ENCODE results near the gene TMCO4.

The TMCO4 gene

GRCh38 chr1:19661721-19662228 is 137.9 kb downstream of the TMCO4 start:
- Histone ChIP-seq H3K4me2 (ENCODE audit: low read length) (no peak overlapping the region), H3K4me3 (ENCODE audit: low read length) (no peak overlapping the region), H3K4me1 (ENCODE audit: low read length) (no peaks in the 10 kb centered on the region), H2AFZ (ENCODE audit: low read depth, low read length) (no peak overlapping the region), H3K9ac (ENCODE audit: low read length) (no peak overlapping the region), H4K20me1 (ENCODE audit: insufficient read depth, low read length) (no peaks in the 10 kb centered on the region), H3K27ac (ENCODE audit: low read length) (no peak overlapping the region), H3K9me3 (ENCODE audit: insufficient read depth, low read length) (no peaks in the 10 kb centered on the region), H3K36me3 (replicated peaks; ENCODE audit: low read depth, low read length) (no peaks in the 10 kb centered on the region), H3K79me2 (ENCODE audit: low read length) (no peaks in the 10 kb centered on the region), H3K27me3 (ENCODE audit: low read depth, low read length) (no peaks in the 10 kb centered on the region)
- TF ChIP-seq CTCF (IDR thresholded peaks at IDR 0.05; ENCODE audit: low read depth, low read length): peak; percentile 63
- no peak for TF ChIP-seq EZH2phosphoT487 (IDR thresholded peaks at IDR 0.05; ENCODE audit: low read depth)

- TF ChIP-seq CTCF (IDR thresholded peaks at IDR 0.05; ENCODE audit: low read depth, low read length) (no peak), EZH2phosphoT487 (IDR thresholded peaks at IDR 0.05; ENCODE audit: low read depth) (no peak)
- Histone ChIP-seq H2AFZ (ENCODE audit: low read depth, low read length) (no peak overlapping the region), H3K27ac (ENCODE audit: low read length) (no peak overlapping the region), H3K4me3 (ENCODE audit: low read length) (no peak overlapping the region), H3K4me1 (ENCODE audit: low read length) (peaks cover 3% of the 10 kb centered on the region; the same call in 1 of the 2 replicates), H3K27me3 (ENCODE audit: low read depth, low read length) (no peaks in the 10 kb centered on the region), H3K79me2 (ENCODE audit: low read length) (no peaks in the 10 kb centered on the region), H3K9me3 (ENCODE audit: insufficient read depth, low read length) (no peaks in the 10 kb centered on the region), H3K4me2 (ENCODE audit: low read length) (no peak overlapping the region), H3K9ac (ENCODE audit: low read length) (no peak overlapping the region), H4K20me1 (ENCODE audit: insufficient read depth, low read length) (no peaks in the 10 kb centered on the region), H3K36me3 (replicated peaks; ENCODE audit: low read depth, low read length) (no peaks in the 10 kb centered on the region)
Measured at GRCh38 chr1:19658186-19658585, 141.5 kb downstream of the TMCO4 start.

GRCh38 chr1:19657511-19657910 is 142.2 kb downstream of the TMCO4 start:
- Histone ChIP-seq H3K36me3 (replicated peaks; ENCODE audit: low read depth, low read length) (no peaks in the 10 kb centered on the region), H3K4me3 (ENCODE audit: low read length) (no peak overlapping the region), H3K27me3 (ENCODE audit: low read depth, low read length) (no peaks in the 10 kb centered on the region), H3K4me1 (ENCODE audit: low read length) (peaks cover 3% of the 10 kb centered on the region; the same call in 1 of the 2 replicates), H3K4me2 (ENCODE audit: low read length) (no peak overlapping the region), H3K27ac (ENCODE audit: low read length) (no peak overlapping the region), H2AFZ (ENCODE audit: low read depth, low read length) (no peak overlapping the region), H3K9me3 (ENCODE audit: insufficient read depth, low read length) (no peaks in the 10 kb centered on the region), H3K79me2 (ENCODE audit: low read length) (no peaks in the 10 kb centered on the region), H3K9ac (ENCODE audit: low read length) (no peak overlapping the region), H4K20me1 (ENCODE audit: insufficient read depth, low read length) (no peaks in the 10 kb centered on the region)
- no peak for TF ChIP-seq CTCF (IDR thresholded peaks at IDR 0.05; ENCODE audit: low read depth, low read length)
- TF ChIP-seq EZH2phosphoT487 (IDR thresholded peaks at IDR 0.05; ENCODE audit: low read depth): no peak

- Histone ChIP-seq H3K4me2 (ENCODE audit: low read length) (no peak overlapping the region), H3K4me1 (ENCODE audit: low read length) (peaks cover 3% of the 10 kb centered on the region; the same call in 1 of the 2 replicates), H4K20me1 (ENCODE audit: insufficient read depth, low read length) (no peaks in the 10 kb centered on the region), H3K4me3 (ENCODE audit: low read length) (no peak overlapping the region), H3K27me3 (ENCODE audit: low read depth, low read length) (no peaks in the 10 kb centered on the region), H2AFZ (ENCODE audit: low read depth, low read length) (no peak overlapping the region), H3K9me3 (ENCODE audit: insufficient read depth, low read length) (no peaks in the 10 kb centered on the region), H3K79me2 (ENCODE audit: low read length) (no peaks in the 10 kb centered on the region), H3K9ac (ENCODE audit: low read length) (no peak overlapping the region), H3K36me3 (replicated peaks; ENCODE audit: low read depth, low read length) (no peaks in the 10 kb centered on the region), H3K27ac (ENCODE audit: low read length) (no peak overlapping the region)
- TF ChIP-seq EZH2phosphoT487 (IDR thresholded peaks at IDR 0.05; ENCODE audit: low read depth) (no peak), CTCF (IDR thresholded peaks at IDR 0.05; ENCODE audit: low read depth, low read length) (no peak)
Measured at GRCh38 chr1:19656780-19657466, 142.8 kb downstream of the TMCO4 start.
